Hepatocyte (in vitro differentiated cells): Measurements from ENCODE around the gene PTPRD.

Source experiments
- EZH2 ChIP-seq: fragments of 200-600 bp; sonication (generic); IDR thresholded peaks from 2 replicates; pipeline ENCODE4 v1.6.1; 2016; ENCODE audit warnings: antibody characterized with exemption, mild to moderate bottlenecking, borderline replicate concordance
- EZH2phosphoT487 ChIP-seq: fragments of 200-600 bp; sonication (generic); IDR thresholded peaks from one replicate; pipeline ENCODE4 v1.6.1; 2018; ENCODE audit warnings: antibody characterized with exemption, mild to moderate bottlenecking, low read depth, moderate library complexity; ENCODE audit not compliant: unreplicated experiment, severe bottlenecking
- TF ChIP-seq, protein P1 (sequence below): fragments of 200-600 bp; sonication (generic); IDR thresholded peaks from 2 replicates; pipeline ENCODE4 v1.5.1; 2016; ENCODE audit warnings: antibody characterized with exemption, mild to moderate bottlenecking; ENCODE audit not compliant: poor library complexity

DNA sequence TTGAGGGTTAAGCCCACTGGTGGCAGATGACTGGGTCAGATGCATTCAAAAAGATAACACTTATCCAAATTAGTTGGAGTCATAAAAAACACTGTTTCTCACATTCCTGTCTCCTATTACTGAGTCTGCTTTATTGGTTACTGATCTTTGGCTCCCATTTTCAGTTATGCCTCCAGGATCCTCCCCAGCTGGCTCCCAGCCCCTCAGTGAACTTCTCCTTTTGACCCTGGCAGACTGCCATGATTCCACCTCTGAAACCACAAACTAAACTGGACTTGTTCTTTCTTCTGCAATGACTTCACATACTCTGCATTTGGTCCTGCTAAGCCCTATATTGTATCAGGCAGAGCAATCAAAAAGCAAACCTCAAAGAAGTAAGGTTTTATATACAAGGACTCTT, 1952.4 kb downstream of the PTPRD start:
- TF ChIP-seq, protein P1, sequence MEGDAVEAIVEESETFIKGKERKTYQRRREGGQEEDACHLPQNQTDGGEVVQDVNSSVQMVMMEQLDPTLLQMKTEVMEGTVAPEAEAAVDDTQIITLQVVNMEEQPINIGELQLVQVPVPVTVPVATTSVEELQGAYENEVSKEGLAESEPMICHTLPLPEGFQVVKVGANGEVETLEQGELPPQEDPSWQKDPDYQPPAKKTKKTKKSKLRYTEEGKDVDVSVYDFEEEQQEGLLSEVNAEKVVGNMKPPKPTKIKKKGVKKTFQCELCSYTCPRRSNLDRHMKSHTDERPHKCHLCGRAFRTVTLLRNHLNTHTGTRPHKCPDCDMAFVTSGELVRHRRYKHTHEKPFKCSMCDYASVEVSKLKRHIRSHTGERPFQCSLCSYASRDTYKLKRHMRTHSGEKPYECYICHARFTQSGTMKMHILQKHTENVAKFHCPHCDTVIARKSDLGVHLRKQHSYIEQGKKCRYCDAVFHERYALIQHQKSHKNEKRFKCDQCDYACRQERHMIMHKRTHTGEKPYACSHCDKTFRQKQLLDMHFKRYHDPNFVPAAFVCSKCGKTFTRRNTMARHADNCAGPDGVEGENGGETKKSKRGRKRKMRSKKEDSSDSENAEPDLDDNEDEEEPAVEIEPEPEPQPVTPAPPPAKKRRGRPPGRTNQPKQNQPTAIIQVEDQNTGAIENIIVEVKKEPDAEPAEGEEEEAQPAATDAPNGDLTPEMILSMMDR: no peak
- TF ChIP-seq EZH2phosphoT487: no peak
- TF ChIP-seq EZH2: no peak
